ENCODE results near the gene ELMOD1. TPM values are rescaled to one million over a fixed set of nuclear protein-coding genes. Genes with fewer than 3 reads are reported as not detected.

The ELMOD1 gene
- total and polyA plus RNA-seq, 12 donors = 0.10 to 1.0 (median 0.30) TPM; not detected in 1

DNA sequence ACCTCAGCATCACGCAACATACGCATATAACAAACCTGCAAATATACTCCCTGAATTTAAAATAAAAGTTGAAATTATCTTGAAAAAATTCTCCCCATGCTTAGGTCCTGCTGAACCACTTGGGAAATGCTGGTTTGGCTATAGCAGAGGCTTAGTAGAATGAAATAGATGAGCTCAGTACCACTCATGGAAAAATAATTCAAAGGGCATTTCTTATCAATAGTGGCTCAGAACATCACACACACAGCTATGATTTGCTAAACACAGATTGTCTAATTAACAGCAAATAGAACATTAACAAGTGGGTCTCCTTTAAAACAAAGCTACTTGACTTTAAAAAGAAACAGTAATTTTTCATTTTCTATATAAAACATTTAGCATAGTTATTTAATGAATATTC is 21.5 kb downstream of the ELMOD1 start:
- WGBS, 2 donors = 95 to 99% methylated on average over 2 of the region's 2 CpGs
- no peak for DNase-seq

DNA sequence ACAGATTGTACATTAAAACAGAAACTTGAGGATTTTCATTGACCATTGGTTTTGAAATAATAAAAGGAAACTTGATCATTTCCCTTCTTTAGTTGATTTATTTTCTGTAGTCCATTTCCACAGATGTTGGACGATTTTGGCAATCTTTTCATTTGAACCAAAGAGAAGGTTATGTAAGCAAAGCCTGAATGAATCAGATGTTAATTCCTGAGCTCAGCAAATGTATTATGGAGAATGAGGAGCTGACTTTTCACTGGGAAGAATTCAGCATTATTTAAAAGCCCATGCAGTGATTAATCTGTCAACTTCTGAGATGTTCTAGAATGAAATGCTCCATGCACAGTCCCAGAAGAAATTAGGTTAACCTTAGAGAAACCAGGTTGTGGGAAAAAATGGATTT is 29.0 kb downstream of the ELMOD1 start:
- no peak overlapping the region for H3K27ac ChIP-seq
- ATAC-seq (peak in 1 of 8 donors; percentile 46), DNase-seq (no peak)
- no peaks in the 10 kb centered on the region for H3K9me3 ChIP-seq
- H3K4me3 ChIP-seq = no peak overlapping the region
- H3K4me1 ChIP-seq = no peaks in the 10 kb centered on the region
- no peaks in the 10 kb centered on the region for H3K36me3 ChIP-seq
- H3K27me3 ChIP-seq = peaks cover 0 to 18% (median 10%) of the 10 kb centered on the region in 7 donors
- TF ChIP-seq, protein P1, sequence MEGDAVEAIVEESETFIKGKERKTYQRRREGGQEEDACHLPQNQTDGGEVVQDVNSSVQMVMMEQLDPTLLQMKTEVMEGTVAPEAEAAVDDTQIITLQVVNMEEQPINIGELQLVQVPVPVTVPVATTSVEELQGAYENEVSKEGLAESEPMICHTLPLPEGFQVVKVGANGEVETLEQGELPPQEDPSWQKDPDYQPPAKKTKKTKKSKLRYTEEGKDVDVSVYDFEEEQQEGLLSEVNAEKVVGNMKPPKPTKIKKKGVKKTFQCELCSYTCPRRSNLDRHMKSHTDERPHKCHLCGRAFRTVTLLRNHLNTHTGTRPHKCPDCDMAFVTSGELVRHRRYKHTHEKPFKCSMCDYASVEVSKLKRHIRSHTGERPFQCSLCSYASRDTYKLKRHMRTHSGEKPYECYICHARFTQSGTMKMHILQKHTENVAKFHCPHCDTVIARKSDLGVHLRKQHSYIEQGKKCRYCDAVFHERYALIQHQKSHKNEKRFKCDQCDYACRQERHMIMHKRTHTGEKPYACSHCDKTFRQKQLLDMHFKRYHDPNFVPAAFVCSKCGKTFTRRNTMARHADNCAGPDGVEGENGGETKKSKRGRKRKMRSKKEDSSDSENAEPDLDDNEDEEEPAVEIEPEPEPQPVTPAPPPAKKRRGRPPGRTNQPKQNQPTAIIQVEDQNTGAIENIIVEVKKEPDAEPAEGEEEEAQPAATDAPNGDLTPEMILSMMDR (IDR thresholded peaks at IDR 0.05) = no peak
- intact Hi-C loops (cut with DNase I) = no loop called here
- WGBS, 2 donors = 23 to 39% methylated on average over 1 of the region's 1 CpG

More for the DNA sequence above, 21.5 kb downstream of the ELMOD1 start:
- ATAC-seq = no peak
- intact Hi-C loops (cut with DNase I) = no loop called here
- Histone ChIP-seq H3K36me3 (no peaks in the 10 kb centered on the region), H3K4me3 (no peak overlapping the region), H3K27me3 (peaks cover 0 to 29% (median 19%) of the 10 kb centered on the region in 7 donors), H3K27ac (no peak overlapping the region), H3K4me1 (no peaks in the 10 kb centered on the region), H3K9me3 (no peaks in the 10 kb centered on the region)
- TF ChIP-seq, protein P1 (IDR thresholded peaks at IDR 0.05) = no peak

DNA sequence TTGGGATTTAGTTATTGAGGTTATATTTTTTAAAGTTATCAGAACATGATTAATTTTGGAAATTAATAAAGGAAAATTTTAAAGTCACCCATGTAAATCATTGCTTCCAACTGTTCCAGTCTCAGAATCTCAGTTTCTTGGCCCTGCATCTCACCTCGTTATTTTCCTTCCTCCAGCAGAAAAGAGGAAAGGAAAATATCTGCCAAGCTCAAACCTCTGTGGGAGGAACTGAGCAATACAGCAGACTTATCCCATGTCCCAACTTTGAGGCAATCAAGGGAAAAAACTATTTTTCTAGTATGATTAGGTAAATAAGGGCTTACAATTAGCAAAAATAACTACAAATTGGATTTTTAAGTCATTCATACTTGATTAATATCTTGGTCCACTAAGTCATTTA is 30.1 kb downstream of the ELMOD1 start:
- H3K36me3 ChIP-seq = no peaks in the 10 kb centered on the region
- no peak overlapping the region for H3K27ac ChIP-seq
- H3K4me1 ChIP-seq = no peaks in the 10 kb centered on the region
- intact Hi-C loops (cut with DNase I) = no loop called here
- DNase-seq (no peak), ATAC-seq (peak in 2 of 8 donors; percentile 34 to 64)
- TF ChIP-seq, protein P1 (IDR thresholded peaks at IDR 0.05) = no peak
- no peaks in the 10 kb centered on the region for H3K9me3 ChIP-seq
- H3K4me3 ChIP-seq = no peak overlapping the region
- WGBS, 2 donors = 36 to 63% methylated on average over 1 of the region's 1 CpG
- H3K27me3 ChIP-seq = peaks cover 0 to 25% (median 18%) of the 10 kb centered on the region in 7 donors

DNA sequence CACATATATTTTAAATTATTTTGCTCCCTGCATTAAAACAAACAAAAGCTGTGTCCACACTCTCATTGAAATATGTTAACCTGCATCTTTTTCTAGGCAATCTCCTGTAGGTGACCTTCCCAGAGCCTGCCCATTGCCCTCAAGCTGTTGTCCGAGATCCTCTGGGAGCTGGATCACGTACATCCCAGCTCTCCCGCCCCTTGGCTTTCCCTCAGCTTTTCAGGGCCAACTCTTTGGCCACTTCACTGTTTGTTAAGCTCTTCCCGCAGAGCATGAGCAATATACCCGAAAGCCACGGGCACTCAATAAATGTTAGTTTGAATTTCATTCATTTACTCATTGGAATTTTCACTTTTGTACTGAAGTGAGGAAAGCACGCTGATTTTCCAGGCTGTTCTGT is 32.2 kb downstream of the ELMOD1 start:
- H3K9me3 ChIP-seq = no peaks in the 10 kb centered on the region
- no peaks in the 10 kb centered on the region for H3K36me3 ChIP-seq
- 73 to 82% methylated on average over 7 of the region's 7 CpGs for WGBS, 2 donors
- peak in 1 of 8 donors; percentile 37 for ATAC-seq
- intact Hi-C loops (cut with DNase I) = no loop called here
- H3K27me3 ChIP-seq = peaks cover 0 to 33% (median 20%) of the 10 kb centered on the region in 7 donors
- no peak for DNase-seq
- no peak overlapping the region for H3K27ac ChIP-seq
- no peak overlapping the region for H3K4me3 ChIP-seq
- TF ChIP-seq, protein P1 (IDR thresholded peaks at IDR 0.05) = no peak
- no peaks in the 10 kb centered on the region for H3K4me1 ChIP-seq
